K562 (cell line): ENCODE results near the gene TRAF5. TPM values are rescaled to one million over a fixed set of nuclear protein-coding genes. Genes with fewer than 3 reads are reported as not detected.

Experiments
- DNMT1 ChIP-seq: fragments of 450-650 bp; IDR thresholded peaks from 2 replicates; pipeline ENCODE4 v1.6.1; 2016; ENCODE audit warnings: antibody characterized with exemption, mild to moderate bottlenecking
- HDAC3 ChIP-seq: fragments of 450-650 bp; IDR thresholded peaks from 2 replicates; pipeline ENCODE4 v1.6.1; 2018; ENCODE audit warnings: borderline replicate concordance, mild to moderate bottlenecking, moderate library complexity; ENCODE audit not compliant: partially characterized antibody
- MAX ChIP-seq: sonication (generic); formaldehyde crosslinking; IDR thresholded peaks from 2 replicates; pipeline ENCODE4 v1.9.0; 2022; ENCODE audit warnings: mild to moderate bottlenecking, missing genetic modification reagents
- MLX ChIP-seq, 2 experiments: fragments of 450-650 bp in 1 of 2; sonication (generic) in 1 of 2; formaldehyde crosslinking; conservative IDR thresholded peaks; 2 replicates each; pipeline versions ENCODE4 v1.4.0 to v1.8.1; 2020 to 2022; ENCODE audit warnings: mild to moderate bottlenecking in 1 of 2, missing genetic modification reagents in 1 of 2
- MTF1 ChIP-seq: fragments of 250-450 bp; sonication (Bioruptor Pico); IDR thresholded peaks from 2 replicates; pipeline ENCODE4 v1.9.0; 2021; ENCODE audit warnings: moderate library complexity, mild to moderate bottlenecking, inconsistent platforms, borderline replicate concordance
- RREB1 ChIP-seq: fragments of 250-450 bp; sonication (Bioruptor Pico); IDR thresholded peaks from 2 replicates; pipeline ENCODE4 v1.4.0; 2020
- XRCC5 ChIP-seq: fragments of 200-400 bp; formaldehyde crosslinking; IDR thresholded peaks from 2 replicates; pipeline ENCODE4 v1.6.1; 2017; ENCODE audit warnings: low read depth, mild to moderate bottlenecking, low read length
- ZNF280A ChIP-seq: fragments of 450-650 bp; IDR thresholded peaks from 2 replicates; pipeline ENCODE4 v1.6.1; 2018; ENCODE audit warnings: mild to moderate bottlenecking, low read depth; ENCODE audit not compliant: partially characterized antibody
- ZNF609 ChIP-seq: sonication (generic); formaldehyde crosslinking; IDR thresholded peaks from 2 replicates; pipeline ENCODE4 v1.8.1; 2023; ENCODE audit warnings: missing genetic modification reagents, mild to moderate bottlenecking, borderline replicate concordance
- ZNF830 ChIP-seq: fragments of 250-450 bp; sonication (Bioruptor Pico); IDR thresholded peaks from 2 replicates; pipeline ENCODE4 v1.5.0; 2021; ENCODE audit warnings: mild to moderate bottlenecking
- polyA plus RNA-seq, 8 experiments: library from polyadenylated mRNA; depleted of rRNA in 4 of 8; stranded (reverse) in 5 of 8; unstranded in 3 of 8; fragments of >200 nt; fragmentation: Nextera tagmentation in 2 of 8; fragmentation: Illumina TruSeq in 1 of 8; extraction: Ambion mirVana in 2 of 8; extraction: Trizol in 1 of 8; gene quantifications; 2 replicates each; pipeline versions ENCODE4 v1.2.1 to v1.2.3, GENCODE V29; 2011 to 2014; ENCODE audit warnings: inconsistent platforms in 1 of 8, missing spikeins in 1 of 8
- total RNA-seq, 7 experiments: library from RNA; depleted of rRNA in 6 of 7; stranded (reverse); fragments of >200 nt in 6 of 7; fragmentation: Illumina TruSeq in 2 of 7; extraction: Trizol in 2 of 7; gene quantifications; 2 replicates each; pipeline versions ENCODE4 v1.2.1 to v1.2.3, GENCODE V29; 2011 to 2021; ENCODE audit warnings: low replicate concordance in 1 of 7

Gene TRAF5
- total and polyA plus RNA-seq, 9 of the 15 experiments (the other 6 are each of a cell fraction or from before 2014, with no cell fraction given), result 2.0 to 9.3 (median 5.3) TPM

- TF ChIP-seq MLX (CRISPR knock-in tag; conservative IDR thresholded peaks at IDR 0.05) (0 out of 4 replicates have a peak, but pooled peaks of 1 of the 2 experiments have one; percentile 63), MAX (CRISPR knock-in tag) (peak; percentile 89), DNMT1 (no peak), XRCC5 (no peak), ZNF609 (CRISPR knock-in tag) (no peak), RREB1 (CRISPR knock-in tag) (peak; percentile 66; the same call in 1 of the 2 replicates), ZNF830 (CRISPR knock-in tag) (no peak), MTF1 (CRISPR knock-in tag) (no peak), HDAC3 (no peak), ZNF280A (no peak)
Observed at GRCh38 chr1:211382714-211383480, 56.3 kb downstream of the TRAF5 start (continued).
